CD14-positive monocyte (primary cell): ENCODE data around the gene CAST. TPM values are rescaled to one million over a fixed set of nuclear protein-coding genes. Genes with fewer than 3 reads are reported as not detected.

ENCODE experiments used
- DNase-seq, 3 donors: peaks; one replicate each; pipeline ENCODE4 v3.0.0-alpha.2; 2011 to 2022
- H2AFZ ChIP-seq: 2 replicates; pipeline ENCODE4 v1.6.0; 2012; ENCODE audit warnings: mild to moderate bottlenecking, low read depth, low read length, inconsistent platforms; ENCODE audit not compliant: insufficient read depth, poor library complexity, severe bottlenecking
- H3K27ac ChIP-seq, 2 donors: 1 replicate in 1 of 2; 2 replicates in 1 of 2; pipeline ENCODE4 v1.5.1; 2012 to 2013; ENCODE audit warnings: low read length in 2 of 2, control low read depth in 1 of 2, inconsistent platforms in 1 of 2, low read depth in 1 of 2, mild to moderate bottlenecking in 1 of 2
- H3K27me3 ChIP-seq, 2 donors: one replicate each; pipeline versions ENCODE4 v1.6.0 to v1.6.1; 2011 to 2013; ENCODE audit warnings: low read length in 2 of 2; ENCODE audit not compliant: control insufficient read depth in 2 of 2, insufficient read depth in 2 of 2
- H3K36me3 ChIP-seq, 2 donors: replicated peaks in 1 of 2; 1 replicate in 1 of 2; 2 replicates in 1 of 2; pipeline versions ENCODE4 v1.5.1 to v1.6.1; 2012 to 2013; ENCODE audit warnings: low read length in 2 of 2, control low read depth in 1 of 2, inconsistent platforms in 1 of 2, mild to moderate bottlenecking in 1 of 2; ENCODE audit not compliant: insufficient read depth in 2 of 2, control insufficient read depth in 1 of 2
- H3K4me1 ChIP-seq, 2 donors: 1 replicate in 1 of 2; 2 replicates in 1 of 2; pipeline versions ENCODE4 v1.5.1 to v1.6.1; 2012 to 2013; ENCODE audit warnings: low read length in 2 of 2, control low read depth in 1 of 2, inconsistent platforms in 1 of 2, mild to moderate bottlenecking in 1 of 2, moderate library complexity in 1 of 2; ENCODE audit not compliant: insufficient read depth in 2 of 2, control insufficient read depth in 1 of 2
- H3K4me2 ChIP-seq: replicated peaks from 2 replicates; pipeline ENCODE3; 2012; ENCODE audit warnings: low read length, moderate library complexity, mild to moderate bottlenecking; ENCODE audit not compliant: poor library complexity, severe bottlenecking; ENCODE audit errors: extremely low read depth
- H3K4me3 ChIP-seq, 3 experiments: fragments of 200-600 bp in 1 of 3; sonication (generic) in 1 of 3; replicated peaks in 1 of 3; 1 replicate in 2 of 3; 2 replicates in 1 of 3; pipeline ENCODE4 v1.5.1; 2011 to 2013; ENCODE audit warnings: low read length in 3 of 3, mild to moderate bottlenecking in 3 of 3, control low read depth in 2 of 3, low read depth in 2 of 3, inconsistent platforms in 1 of 3, moderate library complexity in 1 of 3
- H3K79me2 ChIP-seq: 2 replicates; pipeline ENCODE4 v1.6.0; 2012; ENCODE audit warnings: mild to moderate bottlenecking, control low read depth, inconsistent platforms, low read length, moderate library complexity; ENCODE audit not compliant: insufficient read depth
- H3K9ac ChIP-seq: 2 replicates; pipeline ENCODE4 v1.6.0; 2017; ENCODE audit warnings: low read length, mild to moderate bottlenecking; ENCODE audit not compliant: insufficient read depth, poor library complexity, severe bottlenecking
- H3K9me3 ChIP-seq, 2 donors: replicated peaks in 1 of 2; 1 replicate in 1 of 2; 2 replicates in 1 of 2; pipeline versions ENCODE4 v1.5.1 to v1.6.1; 2012 to 2013; ENCODE audit warnings: low read length in 2 of 2, control low read depth in 1 of 2; ENCODE audit not compliant: control insufficient read depth in 1 of 2, insufficient read depth in 1 of 2
- H4K20me1 ChIP-seq: 2 replicates; pipeline ENCODE4 v1.6.0; 2012; ENCODE audit warnings: mild to moderate bottlenecking, low read length, control low read depth, moderate library complexity; ENCODE audit not compliant: insufficient read depth
- H3K27ac Mint-ChIP-seq, 7 donors: one replicate each; pipeline ENCODE4 v1.8.0; 2020; ENCODE audit warnings: mild to moderate bottlenecking in 7 of 7, mixed read lengths in 7 of 7, moderate library complexity in 6 of 7, inconsistent platforms in 2 of 7
- H3K27me3 Mint-ChIP-seq, 3 donors: one replicate each; pipeline ENCODE4 v1.8.0; 2021 to 2022; ENCODE audit warnings: low read depth in 3 of 3, mild to moderate bottlenecking in 3 of 3, mixed read lengths in 3 of 3, moderate library complexity in 3 of 3, inconsistent platforms in 1 of 3
- H3K36me3 Mint-ChIP-seq, 2 donors: one replicate each; pipeline ENCODE4 v1.8.0; 2020; ENCODE audit warnings: mixed read lengths in 2 of 2, inconsistent platforms in 1 of 2, mild to moderate bottlenecking in 1 of 2
- H3K4me1 Mint-ChIP-seq: one replicate; pipeline ENCODE4 v1.8.0; 2020; ENCODE audit warnings: mild to moderate bottlenecking, mixed read lengths
- H3K4me3 Mint-ChIP-seq, 2 donors: one replicate each; pipeline ENCODE4 v1.8.0; 2020; ENCODE audit warnings: mild to moderate bottlenecking in 2 of 2, mixed read lengths in 2 of 2, moderate library complexity in 1 of 2
- H3K9me3 Mint-ChIP-seq, 7 donors: one replicate each; pipeline ENCODE4 v1.8.0; 2020 to 2022; ENCODE audit warnings: mixed read lengths in 7 of 7, mild to moderate bottlenecking in 6 of 7, moderate library complexity in 6 of 7, inconsistent platforms in 2 of 7
- WGBS: methylation state at CpG from one replicate; pipeline ENCODE4 v1.1.5; 2013; ENCODE audit warnings: missing lambda C conversion rate; ENCODE audit not compliant: insufficient coverage; 5-methylcytosine and 5-hydroxymethylcytosine counted together
- intact Hi-C, 2 donors: fragments of 100-400 bp; cut with micrococcal nuclease; formaldehyde crosslinking; loops; one replicate each; pipeline versions ENCODE4 v1.15.0 to v1.15.1; 2023
- polyA plus RNA-seq, 3 donors: library from polyadenylated mRNA; depleted of rRNA in 1 of 3; unstranded in 2 of 3; stranded (reverse) in 1 of 3; fragments of 300-500 nt in 2 of 3; fragments of >200 nt in 1 of 3; fragmentation: Illumina TruSeq in 2 of 3; gene quantifications; 1 replicate in 2 of 3; 2 replicates in 1 of 3; pipeline ENCODE4 v1.2.3, GENCODE V29; 2012 to 2021
- TF ChIP-seq, protein P1 (sequence below): fragments of 200-600 bp; IDR thresholded peaks from one replicate; pipeline ENCODE4 v1.8.0; 2022; ENCODE audit warnings: antibody characterized with exemption, mild to moderate bottlenecking

CAST gene
- polyA plus RNA-seq, 3 donors: 49.6 to 125 (median 76.8) TPM

DNA sequence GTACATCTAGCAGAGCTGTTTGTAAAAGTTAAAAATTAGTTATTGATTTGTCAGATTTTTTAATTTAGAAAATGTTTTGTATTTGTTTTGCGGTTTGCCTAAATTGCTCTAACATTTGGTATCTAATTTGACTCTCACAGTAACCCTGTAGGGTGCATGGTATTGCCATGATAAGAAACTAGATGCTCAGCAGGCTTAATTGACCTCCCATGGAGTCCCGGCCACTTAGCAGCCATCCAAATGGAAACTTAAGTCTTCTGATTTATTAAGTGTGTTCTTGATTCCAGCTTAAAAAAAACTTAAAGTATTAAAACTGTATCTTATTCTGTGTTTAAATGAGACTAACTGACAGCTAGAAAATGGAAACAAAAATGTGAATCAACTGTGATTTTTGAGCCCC is 54.5 kb downstream of the CAST start:
- Histone ChIP-seq H4K20me1 (peaks cover 100% of the 10 kb centered on the region), H3K9ac (no peak overlapping the region), H3K4me1 (peaks cover 7 to 8% of the 10 kb centered on the region in 2 donors), H3K27me3 (no peaks in the 10 kb centered on the region), H3K4me2 (no peak overlapping the region), H3K79me2 (peaks cover 89% of the 10 kb centered on the region), H3K9me3 (no peaks in the 10 kb centered on the region), H3K36me3 (peaks cover 6 to 69% of the 10 kb centered on the region in 2 donors), H2AFZ (no peak overlapping the region), H3K4me3 (no peak overlapping the region), H3K27ac (peak overlapping the region in 1 of 2 donors; percentile 17)
- H3K27me3 Mint-ChIP-seq: no peaks in the 10 kb centered on the region
- peaks cover 12% of the 10 kb centered on the region for H3K4me1 Mint-ChIP-seq
- intact Hi-C loops: no loop called here
- no CpG with 5 or more reads among the region's 2 CpGs for WGBS
- peaks cover 29 to 49% of the 10 kb centered on the region in 2 donors for H3K36me3 Mint-ChIP-seq
- H3K4me3 Mint-ChIP-seq: no peak overlapping the region
- H3K9me3 Mint-ChIP-seq: no peaks in the 10 kb centered on the region
- no peak for DNase-seq
- TF ChIP-seq, protein P1, sequence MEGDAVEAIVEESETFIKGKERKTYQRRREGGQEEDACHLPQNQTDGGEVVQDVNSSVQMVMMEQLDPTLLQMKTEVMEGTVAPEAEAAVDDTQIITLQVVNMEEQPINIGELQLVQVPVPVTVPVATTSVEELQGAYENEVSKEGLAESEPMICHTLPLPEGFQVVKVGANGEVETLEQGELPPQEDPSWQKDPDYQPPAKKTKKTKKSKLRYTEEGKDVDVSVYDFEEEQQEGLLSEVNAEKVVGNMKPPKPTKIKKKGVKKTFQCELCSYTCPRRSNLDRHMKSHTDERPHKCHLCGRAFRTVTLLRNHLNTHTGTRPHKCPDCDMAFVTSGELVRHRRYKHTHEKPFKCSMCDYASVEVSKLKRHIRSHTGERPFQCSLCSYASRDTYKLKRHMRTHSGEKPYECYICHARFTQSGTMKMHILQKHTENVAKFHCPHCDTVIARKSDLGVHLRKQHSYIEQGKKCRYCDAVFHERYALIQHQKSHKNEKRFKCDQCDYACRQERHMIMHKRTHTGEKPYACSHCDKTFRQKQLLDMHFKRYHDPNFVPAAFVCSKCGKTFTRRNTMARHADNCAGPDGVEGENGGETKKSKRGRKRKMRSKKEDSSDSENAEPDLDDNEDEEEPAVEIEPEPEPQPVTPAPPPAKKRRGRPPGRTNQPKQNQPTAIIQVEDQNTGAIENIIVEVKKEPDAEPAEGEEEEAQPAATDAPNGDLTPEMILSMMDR: no peak
- H3K27ac Mint-ChIP-seq: peak overlapping the region in 3 of 7 donors; percentile 9 to 89 (median 26)

DNA sequence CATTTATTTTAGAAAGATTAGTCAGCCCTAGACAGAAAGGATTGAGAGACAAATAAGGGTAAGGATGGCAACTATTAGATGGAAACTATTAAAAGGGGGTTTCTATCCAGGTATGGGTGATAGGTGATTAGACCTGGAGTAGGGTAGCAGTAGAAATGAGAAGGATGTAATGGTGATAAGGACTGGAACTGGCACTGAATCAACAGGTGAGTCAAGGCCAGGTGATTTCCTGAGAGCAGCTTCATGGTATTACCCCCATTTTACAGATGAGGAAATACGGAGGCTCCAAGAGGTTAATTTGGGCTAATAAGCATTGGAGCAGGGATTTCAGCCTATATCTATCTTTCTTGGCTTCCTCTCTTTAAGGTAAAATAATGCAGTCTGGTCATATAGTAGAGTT is 55.7 kb downstream of the CAST start:
- Histone ChIP-seq H3K27ac (no peak overlapping the region), H3K27me3 (no peaks in the 10 kb centered on the region), H3K9ac (no peak overlapping the region), H4K20me1 (peaks cover 100% of the 10 kb centered on the region), H3K4me2 (no peak overlapping the region), H3K4me1 (peaks cover 7 to 8% of the 10 kb centered on the region in 2 donors), H2AFZ (no peak overlapping the region), H3K9me3 (no peaks in the 10 kb centered on the region), H3K4me3 (no peak overlapping the region), H3K36me3 (peaks cover 12 to 65% of the 10 kb centered on the region in 2 donors), H3K79me2 (peaks cover 87% of the 10 kb centered on the region)
- no peaks in the 10 kb centered on the region for H3K9me3 Mint-ChIP-seq
- no peaks in the 10 kb centered on the region for H3K27me3 Mint-ChIP-seq
- peaks cover 31 to 46% of the 10 kb centered on the region in 2 donors for H3K36me3 Mint-ChIP-seq
- H3K4me1 Mint-ChIP-seq: peaks cover 12% of the 10 kb centered on the region
- DNase-seq: no peak
- TF ChIP-seq, protein P1: no peak
- no peak overlapping the region for H3K4me3 Mint-ChIP-seq
- peak overlapping the region in 2 of 7 donors; percentile 21 to 89 for H3K27ac Mint-ChIP-seq
- intact Hi-C loops: no loop called here
- WGBS: no CpG with 5 or more reads among the region's 1 CpG
